ENCODE data around the gene DMD.

The DMD gene

GRCh38 chrX:32847921-32848320 is 363.4 kb downstream of the DMD start:
- FAIRE-seq (no peak), DNase-seq (ENCODE audit: insufficient read length, low spot score) (no peak)
- TF ChIP-seq, protein P1, sequence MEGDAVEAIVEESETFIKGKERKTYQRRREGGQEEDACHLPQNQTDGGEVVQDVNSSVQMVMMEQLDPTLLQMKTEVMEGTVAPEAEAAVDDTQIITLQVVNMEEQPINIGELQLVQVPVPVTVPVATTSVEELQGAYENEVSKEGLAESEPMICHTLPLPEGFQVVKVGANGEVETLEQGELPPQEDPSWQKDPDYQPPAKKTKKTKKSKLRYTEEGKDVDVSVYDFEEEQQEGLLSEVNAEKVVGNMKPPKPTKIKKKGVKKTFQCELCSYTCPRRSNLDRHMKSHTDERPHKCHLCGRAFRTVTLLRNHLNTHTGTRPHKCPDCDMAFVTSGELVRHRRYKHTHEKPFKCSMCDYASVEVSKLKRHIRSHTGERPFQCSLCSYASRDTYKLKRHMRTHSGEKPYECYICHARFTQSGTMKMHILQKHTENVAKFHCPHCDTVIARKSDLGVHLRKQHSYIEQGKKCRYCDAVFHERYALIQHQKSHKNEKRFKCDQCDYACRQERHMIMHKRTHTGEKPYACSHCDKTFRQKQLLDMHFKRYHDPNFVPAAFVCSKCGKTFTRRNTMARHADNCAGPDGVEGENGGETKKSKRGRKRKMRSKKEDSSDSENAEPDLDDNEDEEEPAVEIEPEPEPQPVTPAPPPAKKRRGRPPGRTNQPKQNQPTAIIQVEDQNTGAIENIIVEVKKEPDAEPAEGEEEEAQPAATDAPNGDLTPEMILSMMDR (IDR thresholded peaks at IDR 0.05; ENCODE audit: insufficient read depth, missing control alignments), result no peak

DNA sequence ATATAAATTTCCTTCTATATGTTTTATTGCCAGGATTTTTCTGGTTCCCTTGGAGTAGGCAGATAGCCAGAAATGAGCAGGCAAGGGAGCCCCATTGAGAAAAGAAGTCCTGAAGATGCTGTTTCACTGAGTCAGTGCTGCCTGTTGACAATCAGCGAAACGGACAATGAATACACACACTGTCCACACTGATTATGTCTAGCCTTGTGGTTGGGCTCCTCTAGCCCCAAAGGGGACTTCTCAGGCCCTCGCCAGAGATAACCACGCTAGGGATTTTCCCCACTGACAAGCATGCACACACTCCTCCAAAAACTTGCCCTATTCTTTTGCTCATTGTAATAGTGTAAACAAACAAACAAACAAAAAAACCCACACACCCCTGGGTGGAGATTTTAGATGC is 369.3 kb downstream of the DMD start:
- FAIRE-seq (no peak), DNase-seq (ENCODE audit: insufficient read length, low spot score) (no peak)
- TF ChIP-seq, protein P1 (IDR thresholded peaks at IDR 0.05; ENCODE audit: insufficient read depth, missing control alignments), result no peak

DNA sequence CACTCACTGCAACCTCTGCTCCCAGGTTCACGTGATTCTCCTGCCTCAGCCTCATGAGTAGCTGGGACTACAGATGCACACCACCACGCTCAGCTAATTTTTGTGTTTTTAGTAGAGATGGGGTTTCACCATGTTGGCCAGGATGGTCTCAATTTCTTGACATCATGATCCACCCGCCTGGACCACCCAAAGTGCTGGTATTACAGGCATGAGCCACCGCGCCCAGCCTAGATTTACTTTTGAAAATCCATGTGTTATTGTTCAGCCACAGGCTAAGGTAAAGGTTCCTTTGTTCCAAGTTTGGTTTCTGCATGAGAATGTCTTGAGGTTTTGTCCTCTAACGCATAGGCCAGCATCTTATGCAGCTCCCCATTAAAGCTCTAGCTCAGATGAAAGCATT is 371.6 kb downstream of the DMD start:
- FAIRE-seq (no peak), DNase-seq (ENCODE audit: insufficient read length, low spot score) (no peak)
- TF ChIP-seq, protein P1 (IDR thresholded peaks at IDR 0.05; ENCODE audit: insufficient read depth, missing control alignments), result no peak

- no peak for DNase-seq (ENCODE audit: insufficient read length, low spot score)
- TF ChIP-seq, protein P1 (IDR thresholded peaks at IDR 0.05; ENCODE audit: insufficient read depth, missing control alignments), result no peak
- no peak for FAIRE-seq
Measured at GRCh38 chrX:32825009-32825408, 386.3 kb downstream of the DMD start.

DNA sequence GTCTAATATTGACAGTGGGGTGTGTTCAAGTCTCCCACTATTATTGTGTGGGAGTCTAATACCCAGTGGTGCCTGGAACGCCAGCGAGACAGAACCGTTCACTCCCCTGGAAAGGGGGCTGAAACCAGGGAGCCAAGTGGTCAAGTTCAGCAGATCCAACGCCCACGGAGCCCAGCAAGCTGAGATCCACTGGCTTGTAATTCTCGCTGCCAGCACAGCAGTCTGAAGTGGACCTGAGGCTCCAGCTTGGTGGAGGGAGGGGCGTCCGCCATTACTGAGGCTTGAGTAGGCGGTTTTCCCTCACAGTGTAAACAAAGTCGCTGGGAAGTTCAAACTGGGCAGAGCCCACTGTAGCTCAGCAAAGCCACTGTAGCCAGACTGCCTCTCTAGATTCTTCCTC is 407.3 kb downstream of the DMD start:
- DNase-seq (ENCODE audit: insufficient read length, low spot score) (no peak), FAIRE-seq (no peak)
- TF ChIP-seq, protein P1 (IDR thresholded peaks at IDR 0.05; ENCODE audit: insufficient read depth, missing control alignments), result no peak

- peak; percentile 6 for FAIRE-seq
- no peak for DNase-seq (ENCODE audit: insufficient read length, low spot score)
- TF ChIP-seq, protein P1 (IDR thresholded peaks at IDR 0.05; ENCODE audit: insufficient read depth, missing control alignments), result no peak
Measured at GRCh38 chrX:32798990-32799389, 412.4 kb downstream of the DMD start.

- TF ChIP-seq, protein P1 (IDR thresholded peaks at IDR 0.05; ENCODE audit: insufficient read depth, missing control alignments), result no peak
- FAIRE-seq (no peak), DNase-seq (ENCODE audit: insufficient read length, low spot score) (no peak)
Measured at GRCh38 chrX:32788936-32789335, 422.4 kb downstream of the DMD start.

Data from D721Med (cell line).